Measurements from ENCODE around the gene TTC7B.

The TTC7B gene

DNA sequence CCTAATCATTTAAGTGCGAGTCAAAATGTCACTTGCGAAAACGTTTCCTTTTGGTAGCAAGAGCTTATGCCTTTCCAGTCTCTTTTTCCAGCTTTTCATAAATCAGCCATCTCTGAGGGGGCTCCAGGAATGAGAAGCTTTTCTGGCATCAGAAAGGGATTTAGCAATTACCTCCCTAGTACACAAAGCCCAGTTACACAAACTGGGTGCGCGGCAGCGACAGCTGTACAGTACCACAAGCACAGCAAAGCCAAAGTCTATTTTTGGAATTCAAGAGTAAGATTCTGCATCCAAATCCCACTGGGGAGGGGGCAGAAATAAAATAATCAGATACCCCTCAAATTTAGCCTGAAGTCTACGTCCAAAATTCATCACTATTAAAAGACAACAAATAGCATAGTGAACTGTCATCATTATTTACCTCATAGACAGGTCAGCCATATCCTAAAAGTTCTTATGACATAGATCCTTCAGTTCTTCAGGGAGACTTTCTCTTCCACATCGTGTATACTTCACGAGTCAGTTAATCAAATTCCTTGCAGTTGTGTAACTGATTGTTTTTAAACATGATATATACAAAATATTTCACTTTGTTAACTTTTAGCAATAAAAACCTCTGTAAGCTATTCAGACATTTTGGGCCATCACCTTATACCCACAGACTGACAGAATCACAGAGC lies 150.8 kb downstream of the TTC7B start:
- DNase-seq, result no peak

DNA sequence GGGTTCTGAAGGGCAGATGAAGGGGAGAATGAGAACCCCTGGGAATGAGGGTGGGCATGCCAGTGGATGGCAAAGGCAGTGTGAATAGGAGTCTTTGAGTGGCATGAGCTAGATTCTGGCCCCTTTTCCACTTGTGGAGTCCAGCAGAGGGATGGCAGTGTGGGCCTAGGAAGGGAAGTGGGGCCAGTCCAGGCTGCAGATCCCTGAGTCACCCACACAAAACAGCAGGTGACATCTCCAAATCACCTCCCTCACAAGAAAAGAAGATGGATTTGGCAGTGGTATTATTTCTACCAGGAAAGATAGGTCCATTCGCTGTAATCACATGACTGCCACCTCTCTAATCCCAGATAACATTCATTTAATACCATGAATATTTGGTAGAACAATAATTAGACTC lies 151.3 kb downstream of the TTC7B start:
- no peak for DNase-seq

DNA sequence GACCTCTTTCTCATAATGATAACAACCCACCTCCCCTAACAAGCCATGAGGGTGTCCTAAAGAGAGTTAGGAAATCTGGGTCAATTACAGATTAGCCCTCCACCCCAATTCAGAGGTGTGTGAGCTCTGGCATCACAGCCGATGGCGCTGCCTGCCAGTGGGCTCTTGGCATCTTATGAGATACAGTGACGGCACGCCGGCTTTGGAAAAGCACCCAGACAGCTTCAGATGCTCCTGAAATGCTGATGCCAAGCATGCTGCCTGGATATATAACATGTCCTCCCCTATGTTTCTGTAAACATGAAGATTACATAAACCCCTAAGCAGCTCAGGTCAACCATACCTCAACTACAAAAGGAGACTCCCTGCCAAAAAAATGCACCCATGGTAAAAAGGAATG lies 152.6 kb downstream of the TTC7B start:
- no peak for DNase-seq

DNA sequence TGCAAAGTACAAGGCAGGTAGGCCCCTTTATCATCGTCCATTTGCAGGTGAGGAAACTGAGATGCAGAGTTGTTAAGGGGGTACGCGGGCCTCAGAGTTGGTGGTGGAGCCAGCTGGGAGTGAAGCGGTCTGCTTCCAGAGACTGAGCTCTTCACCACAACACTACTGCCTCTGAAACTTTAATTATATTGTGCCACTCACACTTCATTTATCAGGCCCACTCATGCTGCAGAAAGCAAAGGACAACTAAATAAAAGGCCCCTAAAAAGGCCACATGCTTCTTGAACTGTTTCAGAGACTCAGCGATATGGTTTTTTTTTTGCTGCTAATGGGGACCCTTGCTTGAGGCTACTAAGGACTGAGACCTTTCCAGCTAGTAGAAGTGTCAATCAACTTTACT lies 153.1 kb downstream of the TTC7B start:
- DNase-seq, result no peak

DNA sequence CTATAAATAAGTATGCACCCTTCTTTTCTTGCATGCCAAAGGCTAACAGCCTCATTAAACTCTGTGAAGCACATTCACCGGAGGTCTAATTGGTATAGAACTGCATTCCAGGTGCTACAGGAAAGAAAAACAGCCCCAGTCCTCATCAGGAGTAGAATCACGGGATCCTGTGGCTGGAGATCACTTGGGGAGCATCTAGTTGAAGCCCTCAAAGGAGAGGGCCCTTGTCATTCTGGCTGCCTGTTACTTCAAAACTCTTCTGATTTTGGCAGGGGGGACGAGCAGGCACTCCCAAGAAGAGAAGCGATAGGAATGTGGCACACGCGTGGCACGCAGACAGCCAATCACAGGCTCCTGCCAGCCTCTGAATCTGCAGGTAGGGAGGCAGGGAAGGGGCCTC lies 154.4 kb downstream of the TTC7B start:
- no peak for DNase-seq

DNA sequence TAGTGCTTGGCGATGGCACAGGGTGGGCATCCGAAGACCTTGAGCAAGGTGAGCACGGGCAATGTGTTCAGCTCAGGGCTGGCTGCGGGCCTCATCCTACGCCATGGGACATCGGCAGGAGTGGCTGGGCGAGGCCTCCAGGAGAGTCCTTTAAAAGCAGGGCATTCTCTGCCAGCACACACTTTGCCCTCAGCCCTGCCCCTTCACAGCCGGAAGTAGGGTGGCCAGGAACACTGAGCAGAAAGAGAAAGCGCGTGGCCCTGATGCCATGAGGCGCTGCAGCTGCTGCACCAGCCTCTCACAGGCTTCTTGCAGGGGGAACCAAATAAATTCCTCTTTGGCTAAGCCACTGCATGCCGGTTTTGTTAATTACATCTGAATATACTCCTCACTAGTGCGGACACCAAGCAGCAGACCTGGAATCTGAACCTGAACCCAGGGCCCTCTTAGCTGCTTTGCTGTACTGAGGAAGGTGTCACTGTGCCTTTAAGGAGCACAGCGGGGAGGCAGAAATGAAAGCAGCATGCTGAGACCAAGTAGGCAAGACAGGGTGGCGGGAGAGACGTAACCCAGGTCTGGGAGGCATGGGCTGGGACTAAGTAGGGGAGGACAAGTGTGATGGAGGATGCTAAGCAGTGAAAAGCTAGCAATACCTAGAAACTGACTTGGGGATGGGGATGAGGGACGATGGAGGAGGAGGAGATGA lies 155.2 kb downstream of the TTC7B start:
- DNase-seq, result no peak

DNA sequence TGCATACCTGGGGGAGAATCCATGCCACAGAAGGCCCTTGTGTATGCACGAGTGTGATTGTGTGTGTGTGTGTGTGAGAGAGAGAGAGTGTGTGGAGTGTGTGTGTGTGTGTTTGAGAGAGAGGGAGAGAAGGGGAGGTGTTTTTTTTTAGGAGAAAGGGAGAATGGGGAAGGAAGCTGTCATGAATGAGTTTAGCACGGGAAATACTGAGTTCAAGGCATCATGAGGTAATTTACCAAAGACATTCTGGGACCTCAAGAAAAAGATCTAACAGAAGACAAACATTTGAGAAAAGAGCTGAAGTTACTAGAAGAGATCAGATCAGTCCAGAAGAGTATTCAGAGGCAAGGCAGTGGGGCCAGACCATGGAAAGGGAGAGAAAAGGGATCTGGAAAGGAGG lies 157.1 kb downstream of the TTC7B start:
- DNase-seq, result no peak

DNA sequence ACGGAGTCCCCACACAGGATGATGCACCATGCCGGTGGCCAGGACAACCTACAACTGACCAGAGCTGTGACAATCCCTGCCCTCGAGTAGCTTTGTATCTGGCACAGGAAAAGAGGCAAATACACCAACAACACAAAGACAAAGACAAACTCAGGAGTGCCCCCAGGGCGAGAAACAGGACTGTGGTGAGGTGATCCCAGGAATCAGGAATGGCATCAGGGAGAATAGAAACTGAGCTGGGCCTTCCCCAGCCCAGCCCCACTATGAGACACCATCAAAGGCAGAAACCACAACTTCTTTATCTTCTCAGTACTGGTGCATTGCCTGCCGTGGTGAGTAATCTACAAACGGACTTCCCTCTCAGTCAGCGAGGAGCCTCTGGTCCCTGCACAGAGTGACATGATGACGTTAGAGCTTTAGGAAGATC lies 157.7 kb downstream of the TTC7B start:
- no peak for DNase-seq

DNA sequence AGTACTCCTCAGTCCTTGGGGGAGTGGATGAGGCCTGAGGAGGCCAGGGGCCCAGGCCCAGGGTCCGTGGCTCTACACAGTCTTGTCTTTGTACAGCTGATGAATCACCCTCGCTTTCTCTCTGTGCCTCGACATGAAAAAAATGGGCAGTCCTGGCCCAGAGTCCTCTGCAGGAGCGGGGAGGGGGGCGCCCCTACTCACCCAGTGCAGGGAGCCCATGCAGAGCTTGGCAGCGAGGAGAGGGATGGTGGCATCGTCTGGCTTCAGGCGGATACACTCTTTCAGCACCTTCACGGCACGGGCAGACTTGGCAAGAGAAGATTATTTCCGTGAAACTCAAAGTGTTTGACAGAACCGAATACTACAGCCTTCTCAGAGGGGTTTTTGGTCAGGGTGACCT lies 159.3 kb downstream of the TTC7B start:
- no peak for DNase-seq

DNA sequence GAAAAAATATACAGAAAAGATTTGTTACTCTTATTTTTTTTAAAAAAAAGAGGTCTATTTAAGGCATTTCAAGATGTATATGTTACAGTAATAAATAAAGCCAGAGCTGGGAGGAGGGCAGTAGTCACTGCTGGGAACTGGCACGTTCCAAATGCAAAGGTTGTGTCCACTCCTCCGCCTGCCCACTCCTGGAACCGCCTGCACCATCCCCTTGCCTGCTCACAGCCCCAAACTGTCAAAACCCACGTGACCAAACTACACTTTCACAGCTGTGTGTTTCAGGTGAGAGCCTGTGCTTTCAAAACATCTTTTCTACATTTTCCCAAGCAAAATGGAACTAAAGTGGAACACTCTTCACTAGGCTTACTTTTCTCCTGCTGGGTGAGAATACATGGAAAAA lies 160.4 kb downstream of the TTC7B start:
- DNase-seq, result no peak

DNA sequence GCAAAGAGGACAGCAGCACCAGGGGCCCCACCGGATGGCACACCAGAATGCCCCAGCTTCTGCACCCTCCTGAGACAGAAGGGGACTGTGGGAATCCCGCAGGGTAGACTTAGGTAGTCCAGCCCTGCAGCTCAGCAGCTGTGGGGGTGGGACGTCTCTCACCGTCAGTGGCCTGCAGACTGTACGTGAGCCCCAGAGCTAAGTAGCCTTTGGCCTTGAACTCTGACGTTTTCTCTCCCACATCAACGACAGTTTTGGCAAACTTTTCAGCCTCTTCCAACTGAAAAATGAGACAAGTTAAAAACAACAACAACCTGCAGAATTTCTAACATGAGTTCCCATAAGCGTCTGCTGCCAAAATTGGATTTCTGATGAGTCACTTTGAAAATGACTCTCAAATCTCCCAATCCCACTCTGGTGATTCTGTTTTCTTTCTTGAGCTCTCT lies 161.4 kb downstream of the TTC7B start:
- no peak for DNase-seq

DNA sequence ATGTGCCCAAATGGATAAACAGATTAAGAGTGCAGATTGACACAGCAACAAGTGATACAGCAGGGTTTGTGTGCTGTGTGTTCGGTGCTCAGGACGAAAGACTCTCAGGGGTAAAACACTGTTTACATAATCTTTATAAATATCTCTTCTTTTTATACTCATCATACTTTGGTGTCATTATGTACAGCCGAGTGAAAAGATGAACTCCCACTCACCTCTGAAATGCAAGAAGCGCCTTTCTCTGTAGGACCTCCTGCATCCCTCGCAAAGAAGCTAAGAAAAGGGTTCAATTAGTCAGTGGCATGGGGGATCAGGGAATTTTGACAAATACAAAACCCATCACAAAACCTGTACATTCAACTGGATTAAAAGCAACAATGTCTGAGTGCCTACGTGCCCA lies 163.6 kb downstream of the TTC7B start:
- no peak for DNase-seq

DNA sequence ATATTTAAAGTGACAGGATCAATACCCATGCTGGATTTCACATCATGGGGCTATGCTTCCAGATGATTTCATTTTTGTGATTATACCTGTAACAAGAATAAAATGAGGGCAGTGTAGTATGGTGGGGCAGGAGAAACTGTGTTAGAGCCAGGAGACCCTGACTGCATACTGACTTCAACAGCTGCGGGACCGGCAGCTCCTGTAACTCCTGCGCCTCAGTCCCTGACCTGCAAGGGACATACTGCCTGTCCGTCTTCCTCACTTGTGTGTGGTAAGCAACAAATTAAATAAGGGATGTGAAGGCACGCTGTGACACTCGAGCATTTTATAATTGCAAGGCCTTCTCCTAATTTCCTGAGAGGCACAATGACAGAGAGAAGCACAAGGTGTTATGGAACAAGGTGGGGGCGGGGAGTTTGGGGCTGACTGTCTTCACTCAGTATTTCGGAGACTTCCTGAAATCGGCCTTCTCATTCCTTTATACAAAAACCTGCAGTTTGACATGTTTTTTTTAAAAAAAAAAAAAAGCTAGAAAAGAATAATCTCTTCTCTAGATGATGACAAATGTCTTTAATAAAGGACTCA lies 164.2 kb downstream of the TTC7B start:
- DNase-seq, result no peak

DNA sequence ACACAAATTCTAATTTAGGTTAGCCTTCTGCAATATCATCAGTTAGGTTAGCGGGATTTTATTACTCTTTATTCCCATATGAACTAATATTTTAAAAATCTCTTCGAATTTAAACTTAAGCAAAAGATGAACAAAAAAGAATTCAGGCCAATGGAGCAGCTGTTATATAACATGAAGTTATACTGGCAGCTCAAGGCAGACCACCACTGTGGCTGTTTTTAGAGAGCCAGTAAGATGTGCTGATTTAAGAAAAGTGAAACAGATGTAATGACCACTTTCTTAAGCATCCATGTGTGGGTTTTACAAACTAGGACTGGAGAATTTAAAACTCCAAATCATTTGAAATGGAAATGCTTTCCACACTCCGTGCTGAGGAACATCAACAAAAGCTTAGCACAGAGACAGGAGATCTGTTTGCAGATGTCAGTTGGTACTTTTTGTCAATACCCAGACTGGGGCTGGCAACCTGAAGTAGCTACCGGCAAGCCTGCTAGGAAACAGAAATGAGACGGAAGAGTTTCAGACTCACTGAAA lies 164.9 kb downstream of the TTC7B start:
- DNase-seq, result no peak

DNA sequence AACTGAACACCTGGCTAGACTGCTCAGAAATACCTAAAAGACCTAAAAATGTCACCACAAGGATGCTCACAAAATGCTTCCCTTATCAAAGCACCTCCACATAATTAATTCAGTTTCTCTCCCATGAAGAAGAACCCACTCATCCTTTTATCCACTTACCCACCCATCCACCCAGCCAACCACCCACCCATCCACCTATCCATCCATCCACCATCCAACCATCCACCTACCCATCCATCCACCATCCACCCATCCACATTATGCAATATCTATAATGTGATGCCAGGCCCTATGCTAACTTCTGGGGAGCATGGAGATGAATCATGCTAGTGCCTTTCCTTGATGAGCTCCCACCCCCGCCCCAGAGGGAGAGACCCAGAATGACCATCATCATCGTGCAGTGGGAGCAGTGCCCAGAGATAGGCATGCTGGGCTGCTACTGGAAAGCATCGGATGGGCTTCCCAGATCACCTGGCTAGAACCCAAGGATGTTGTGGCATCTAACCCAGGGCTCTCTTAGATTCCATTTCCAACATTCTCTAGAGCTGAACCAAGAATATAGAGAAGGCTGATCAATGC lies 166.6 kb downstream of the TTC7B start:
- DNase-seq, result no peak

DNA sequence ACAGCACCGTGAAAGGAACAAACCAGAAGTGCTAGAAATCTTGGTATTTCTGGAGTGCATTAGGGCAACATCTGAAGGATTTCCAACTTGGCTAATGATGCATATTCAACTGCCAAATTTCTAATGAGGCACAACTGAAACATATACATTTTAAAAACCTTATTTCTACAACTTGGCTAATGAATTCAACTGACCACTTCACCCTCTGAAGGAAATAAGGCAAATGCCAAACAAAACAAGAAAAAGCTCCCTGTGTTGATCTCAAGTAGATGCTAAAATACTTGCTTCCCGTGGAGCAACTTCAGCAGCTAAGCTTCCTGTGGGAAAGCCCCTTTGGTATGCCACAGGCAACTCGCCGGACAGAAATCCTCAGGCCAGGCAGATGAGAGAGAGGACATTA lies 167.1 kb downstream of the TTC7B start:
- DNase-seq, result no peak

DNA sequence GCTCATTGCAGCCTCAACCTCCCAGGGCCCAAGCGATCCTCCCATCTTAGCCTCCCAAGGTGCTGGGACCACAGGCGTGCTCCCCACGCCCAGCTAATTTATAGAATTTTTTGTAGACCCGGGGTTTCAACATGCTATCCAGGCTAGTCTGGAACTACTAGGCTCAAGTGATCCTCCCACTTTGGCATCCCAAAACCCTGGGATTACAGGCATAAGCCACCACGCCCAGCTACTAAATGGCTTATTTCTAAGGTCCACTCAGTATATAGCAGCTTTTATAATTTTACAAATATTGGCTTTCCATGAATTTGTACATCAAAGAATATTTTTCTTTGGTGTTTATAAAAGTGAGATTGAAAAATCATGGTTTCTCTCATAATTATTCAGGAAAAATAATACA lies 167.8 kb downstream of the TTC7B start:
- no peak for DNase-seq

DNA sequence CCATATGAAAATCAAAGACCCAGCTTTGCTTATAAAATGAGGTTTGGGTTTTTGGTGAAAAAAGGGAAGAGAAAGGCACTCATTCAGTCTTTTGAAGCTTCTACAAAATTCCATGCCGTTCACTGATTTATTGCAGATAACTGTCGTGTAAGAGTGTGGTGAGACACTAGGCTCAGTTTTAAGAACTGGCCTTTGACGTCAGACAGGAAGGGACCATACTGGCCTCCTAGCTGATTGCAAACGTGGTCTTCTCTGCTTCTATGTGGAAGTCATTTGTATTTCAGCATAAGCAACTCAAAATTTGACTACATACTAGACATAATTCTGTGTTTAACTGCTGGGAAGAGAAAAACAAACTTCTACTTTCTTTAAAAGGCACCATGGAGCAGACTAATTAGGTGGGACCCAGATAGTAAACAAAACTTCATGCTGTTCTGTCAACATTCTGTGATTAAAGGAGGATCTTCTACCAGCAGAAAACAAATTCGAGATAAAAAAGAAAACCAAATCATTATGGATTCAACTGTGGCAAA lies 168.7 kb downstream of the TTC7B start:
- DNase-seq, result no peak

DNA sequence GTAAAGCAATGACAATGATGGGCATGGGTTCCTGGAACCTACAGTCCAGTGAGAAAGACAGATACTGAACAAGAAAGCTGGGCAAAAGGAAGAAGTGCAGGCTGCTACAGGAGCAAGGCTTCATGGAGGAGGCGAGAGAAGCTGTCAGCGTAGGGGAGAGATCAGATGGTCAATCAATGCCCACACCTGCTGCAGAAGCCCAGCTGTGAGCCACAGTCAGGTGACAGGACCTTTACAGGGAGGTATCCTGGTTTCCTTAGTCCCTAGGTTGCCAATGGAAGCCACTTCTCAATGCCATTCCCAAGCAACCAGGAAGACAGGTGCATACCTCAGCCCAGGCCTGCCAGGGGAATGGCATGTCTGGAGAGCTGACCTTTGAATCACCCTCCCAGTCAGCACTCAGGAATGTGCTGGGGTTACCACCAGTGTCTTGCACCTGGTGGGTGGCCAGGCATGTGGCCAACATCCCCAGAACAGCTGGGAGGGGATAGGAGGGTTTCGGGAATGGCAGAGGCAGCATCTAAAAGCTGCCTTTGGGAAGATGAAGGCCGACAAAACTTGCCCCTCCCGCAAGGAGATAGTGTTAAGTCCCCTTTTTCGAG lies 170.3 kb downstream of the TTC7B start:
- no peak for DNase-seq

DNA sequence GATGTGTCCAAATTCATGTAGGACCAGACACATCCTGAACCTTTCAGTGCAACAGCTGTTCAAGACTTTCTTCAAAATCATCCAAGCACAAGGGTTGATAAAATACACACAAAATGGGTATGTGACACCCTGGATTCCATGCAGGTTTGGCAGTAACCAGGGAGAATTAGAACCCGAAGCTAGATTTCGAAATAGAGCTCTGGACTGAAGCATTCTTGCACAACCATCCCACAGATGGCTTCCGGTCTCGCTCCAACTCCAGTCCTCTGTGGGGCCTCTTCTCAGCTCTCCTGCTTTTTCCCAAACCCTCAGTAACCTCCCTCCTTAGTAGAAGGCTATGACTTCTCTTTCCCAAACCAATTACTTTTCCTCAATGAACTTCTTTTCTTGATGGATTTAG lies 171.3 kb downstream of the TTC7B start:
- no peak for DNase-seq

DNA sequence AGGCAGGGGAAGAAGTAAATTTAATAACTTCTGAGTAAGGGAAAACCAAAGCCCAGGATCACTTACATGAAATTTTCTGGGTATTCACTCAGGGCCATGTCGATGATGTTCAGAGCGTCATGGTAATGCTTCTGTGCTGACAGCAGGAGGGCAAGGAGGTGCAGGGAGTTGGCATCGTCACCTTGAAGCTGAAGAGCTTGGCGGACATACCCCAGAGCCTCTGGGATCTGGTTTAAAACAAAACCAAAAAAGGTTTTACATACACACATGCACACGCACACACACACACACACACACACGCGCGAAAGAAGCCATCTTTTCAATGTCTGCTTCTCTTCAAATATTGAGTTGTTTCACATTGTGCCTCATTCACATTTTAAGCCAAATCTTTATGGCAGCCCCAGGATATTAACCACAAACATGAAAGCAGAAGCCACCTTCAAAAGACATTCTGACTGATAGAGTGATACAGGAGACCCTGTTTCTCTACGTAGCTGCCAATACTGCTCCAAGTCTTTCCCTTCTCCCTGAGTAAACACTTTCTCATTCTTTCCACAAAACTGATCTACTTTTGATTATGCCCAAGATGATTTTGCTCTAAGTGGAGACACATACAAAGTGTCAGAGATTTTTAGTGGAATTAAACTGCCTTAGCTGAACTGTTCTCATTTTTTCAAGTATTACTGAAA lies 172.1 kb downstream of the TTC7B start:
- DNase-seq, result no peak

DNA sequence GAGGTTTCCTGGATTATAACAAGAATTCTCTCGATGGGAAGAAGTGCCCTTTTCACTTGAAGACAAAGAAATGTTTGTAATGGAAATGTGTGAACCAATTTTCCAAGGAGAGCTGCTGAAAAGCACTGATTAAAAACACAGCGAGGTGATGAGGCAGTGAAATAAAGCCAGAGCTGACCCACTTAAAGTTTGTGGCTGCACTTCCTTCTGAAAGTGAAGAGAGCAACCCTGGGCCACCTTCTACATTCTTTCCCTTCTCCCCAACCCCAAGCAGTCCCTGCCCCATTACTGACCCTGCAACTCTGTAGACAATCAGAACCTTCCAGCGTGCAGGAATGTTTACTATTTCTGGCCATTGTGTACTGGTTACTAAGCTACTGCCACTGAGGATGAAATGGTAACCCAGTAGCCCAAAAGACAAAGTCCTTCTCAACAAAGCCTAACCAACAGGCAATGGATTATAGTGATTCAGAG lies 173.9 kb downstream of the TTC7B start:
- DNase-seq, result no peak
